ENCODE measurements around the gene NDUFV1. TPM values are rescaled to one million over a fixed set of nuclear protein-coding genes. Genes with fewer than 3 reads are reported as not detected.
"Not testable (repeated sequence)": the region's sequence is repeated elsewhere in the genome, so short reads cannot be mapped to it uniquely, and the experiment has no call there.

NDUFV1 gene
- polyA plus RNA-seq (ENCODE audit: insufficient read length in 12 of 12), result 100 to 1,000 TPM in 10 of 12 donors, 10 to 100 TPM in 1, not detected in 1; 99.7 to 247 (median 131) TPM
- long read RNA-seq, donor 1, transcript NDUFV1-201 (10 exons, 1,596 nt), result major isoform, 28 of 131 reads
- long read RNA-seq, donor 1, transcript NDUFV1-228 (2 exons, 573 nt), result minor isoform, 8 of 131 reads
- long read RNA-seq, donor 1, partial matches to known transcripts, result 87 of 131 reads
- long read RNA-seq, donor 1, other reads (novel, unspliced or antisense), result 0 of 131 reads
- long read RNA-seq, donor 2, transcript NDUFV1-201 (10 exons, 1,596 nt), result major isoform, 19 of 43 reads
- long read RNA-seq, donor 2, partial matches to known transcripts, result 14 of 43 reads
- long read RNA-seq, donor 2, other reads (novel, unspliced or antisense), result 5 of 43 reads
- long read RNA-seq, donor 3, transcript NDUFV1-201 (10 exons, 1,596 nt), result major isoform, 18 of 59 reads
- long read RNA-seq, donor 3, partial matches to known transcripts, result 33 of 59 reads
- long read RNA-seq, donor 3, other reads (novel, unspliced or antisense), result 0 of 59 reads
- long read RNA-seq, donor 4, transcript NDUFV1-201 (10 exons, 1,596 nt), result major isoform, 11 of 48 reads
- long read RNA-seq, donor 4, partial matches to known transcripts, result 28 of 48 reads
- long read RNA-seq, donor 4, other reads (novel, unspliced or antisense), result 0 of 48 reads
- long read RNA-seq, donor 5, result 0 reads
- long read RNA-seq, donor 6, transcript NDUFV1-201 (10 exons, 1,596 nt), result major isoform, 13 of 65 reads
- long read RNA-seq, donor 6, transcript NDUFV1-228 (2 exons, 573 nt), result minor isoform, 5 of 65 reads
- long read RNA-seq, donor 6, partial matches to known transcripts, result 44 of 65 reads
- long read RNA-seq, donor 6, other reads (novel, unspliced or antisense), result 0 of 65 reads
- long read RNA-seq, donor 7, transcript NDUFV1-201 (10 exons, 1,596 nt), result major isoform, 20 of 50 reads
- long read RNA-seq, donor 7, partial matches to known transcripts, result 25 of 50 reads
- long read RNA-seq, donor 7, other reads (novel, unspliced or antisense), result 0 of 50 reads
- long read RNA-seq, donor 8, transcript NDUFV1-201 (10 exons, 1,596 nt), result major isoform, 30 of 156 reads
- long read RNA-seq, donor 8, partial matches to known transcripts, result 106 of 156 reads
- long read RNA-seq, donor 8, other reads (novel, unspliced or antisense), result 8 of 156 reads
- long read RNA-seq, donor 9, transcript NDUFV1-201 (10 exons, 1,596 nt), result major isoform, 11 of 47 reads
- long read RNA-seq, donor 9, partial matches to known transcripts, result 33 of 47 reads
- long read RNA-seq, donor 9, other reads (novel, unspliced or antisense), result 0 of 47 reads
- long read RNA-seq, donor 10, transcript NDUFV1-201 (10 exons, 1,596 nt), result major isoform, 30 of 98 reads
- long read RNA-seq, donor 10, partial matches to known transcripts, result 59 of 98 reads
- long read RNA-seq, donor 10, other reads (novel, unspliced or antisense), result 8 of 98 reads
- long read RNA-seq, donor 11, transcript NDUFV1-201 (10 exons, 1,596 nt), result major isoform, 32 of 97 reads
- long read RNA-seq, donor 11, partial matches to known transcripts, result 52 of 97 reads
- long read RNA-seq, donor 11, other reads (novel, unspliced or antisense), result 6 of 97 reads

- peak; percentile 97 for DNase-seq
Measured at GRCh38 chr11:67606492-67607295, at the start of gene NDUFV1. TSS of gene NDUFV1 (plus strand) at chr11:67606936. CDS start at chr11:67607005, 69 bp downstream.

- no peak for DNase-seq
Measured at GRCh38 chr11:67558084-67558772, 48.5 kb upstream of the NDUFV1 start.

GRCh38 chr11:67561971-67562619, 44.6 kb upstream of the NDUFV1 start:
- no peak for DNase-seq

- DNase-seq, result no peak
Measured at GRCh38 chr11:67562963-67563704, 43.6 kb upstream of the NDUFV1 start.

- not testable (repeated sequence) for DNase-seq
Measured at GRCh38 chr11:67563705-67564114, 43.0 kb upstream of the NDUFV1 start.

GRCh38 chr11:67564230-67564629, 42.5 kb upstream of the NDUFV1 start:
- DNase-seq, result no peak

- DNase-seq, result no peak
Measured at GRCh38 chr11:67571443-67571842, 35.3 kb upstream of the NDUFV1 start.

GRCh38 chr11:67572305-67572704, 34.4 kb upstream of the NDUFV1 start:
- DNase-seq, result no peak

- no peak for DNase-seq
Measured at GRCh38 chr11:67572747-67573419, 33.9 kb upstream of the NDUFV1 start.

- DNase-seq, result no peak
Measured at GRCh38 chr11:67574938-67575337, 31.8 kb upstream of the NDUFV1 start.

GRCh38 chr11:67576735-67577475, 29.8 kb upstream of the NDUFV1 start:
- no peak for DNase-seq

- DNase-seq, result no peak
Measured at GRCh38 chr11:67577951-67578350, 28.8 kb upstream of the NDUFV1 start.

GRCh38 chr11:67581469-67581868, 25.3 kb upstream of the NDUFV1 start:
- no peak for DNase-seq

GRCh38 chr11:67582011-67582410, 24.7 kb upstream of the NDUFV1 start:
- no peak for DNase-seq

GRCh38 chr11:67583247-67584204, 23.2 kb upstream of the NDUFV1 start, which contains the start of gene GSTP1:
TSS of gene GSTP1 (plus strand) at chr11:67583812. CDS start at chr11:67583844, 32 bp downstream.
- peak; percentile 88 for DNase-seq

All from muscle of arm (tissue), 14 donors.